HG03060 (cell line): Measurements from ENCODE around the gene WHRN.
A peak's percentile ranks its signal among the peaks of the same experiment; 100 is the strongest.

Experiments
- ATAC-seq: cut with Tn5 transposase; IDR thresholded peaks from one replicate; pipeline ENCODE4 v1.9.1; 2021; ENCODE audit warnings: low read depth, moderate number of reproducible peaks; ENCODE audit not compliant: unreplicated experiment

WHRN gene

GRCh38 chr9:114426046-114426948 lies 79.0 kb downstream of the WHRN start:
- no peak for ATAC-seq

- ATAC-seq: no peak
Measured at GRCh38 chr9:114425126-114425525, 80.1 kb downstream of the WHRN start.

- ATAC-seq: no peak
Measured at GRCh38 chr9:114424126-114424525, 81.1 kb downstream of the WHRN start.

- ATAC-seq: no peak
Measured at GRCh38 chr9:114423181-114423580, 82.1 kb downstream of the WHRN start.

- no peak for ATAC-seq
Measured at GRCh38 chr9:114421147-114421546, 84.1 kb downstream of the WHRN start.

- no peak for ATAC-seq
Measured at GRCh38 chr9:114419796-114420195, 85.5 kb downstream of the WHRN start.

GRCh38 chr9:114418053-114418452 lies 87.2 kb downstream of the WHRN start:
- ATAC-seq: no peak

GRCh38 chr9:114417511-114417910 lies 87.8 kb downstream of the WHRN start:
- ATAC-seq: no peak

- ATAC-seq: no peak
Measured at GRCh38 chr9:114416906-114417305, 88.4 kb downstream of the WHRN start.

- no peak for ATAC-seq
Measured at GRCh38 chr9:114416290-114416689, 89.0 kb downstream of the WHRN start.

- no peak for ATAC-seq
Measured at GRCh38 chr9:114414346-114414745, 90.9 kb downstream of the WHRN start.

- ATAC-seq: no peak
Measured at GRCh38 chr9:114413861-114414301, 91.4 kb downstream of the WHRN start.

- no peak for ATAC-seq
Measured at GRCh38 chr9:114412048-114412683, 93.1 kb downstream of the WHRN start.

GRCh38 chr9:114411452-114411851 lies 93.8 kb downstream of the WHRN start:
- ATAC-seq: no peak

- ATAC-seq: no peak
Measured at GRCh38 chr9:114410910-114411309, 94.4 kb downstream of the WHRN start.

- ATAC-seq: no peak
Measured at GRCh38 chr9:114409842-114410241, 95.4 kb downstream of the WHRN start.

GRCh38 chr9:114409103-114409780 lies 96.0 kb downstream of the WHRN start:
- ATAC-seq: no peak

- ATAC-seq: no peak
Measured at GRCh38 chr9:114408645-114409044, 96.6 kb downstream of the WHRN start.

- no peak for ATAC-seq
Measured at GRCh38 chr9:114407889-114408288, 97.4 kb downstream of the WHRN start.

- no peak for ATAC-seq
Measured at GRCh38 chr9:114406441-114406840, 98.8 kb downstream of the WHRN start.

- ATAC-seq: peak; percentile 87
Measured at GRCh38 chr9:114405294-114406034, 99.8 kb downstream of the WHRN start.
